ENCODE data around the gene DPP7. TPM values are rescaled to one million over a fixed set of nuclear protein-coding genes. Genes with fewer than 3 reads are reported as not detected.

DPP7 gene
- total RNA-seq, 1 experiment from 2014 or later = 291 TPM

DNA sequence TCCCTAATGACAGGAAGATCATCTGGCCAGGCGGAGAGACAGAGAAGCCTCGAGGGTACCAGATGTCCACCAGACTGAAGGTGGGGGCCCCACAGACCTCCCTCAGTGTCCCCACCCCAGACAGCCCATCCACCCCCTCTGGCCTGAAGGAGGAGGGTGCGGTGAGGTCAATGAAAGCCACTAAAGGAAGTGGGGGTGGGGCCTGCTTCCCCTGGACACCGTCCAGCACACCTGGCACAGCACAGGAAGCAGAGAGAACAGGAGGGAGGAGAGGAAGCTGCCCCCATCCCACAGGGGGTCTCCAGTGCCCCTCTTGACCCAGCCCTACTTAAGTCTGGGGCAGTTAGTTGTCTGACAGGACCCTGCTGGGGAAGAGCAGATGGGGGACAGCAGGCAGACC is 44.1 kb upstream of the DPP7 start:
- Histone ChIP-seq H3K9me3 (ENCODE audit: control insufficient read depth in 1 of 2, insufficient read depth in 1 of 2, low read depth in 1 of 2, low read length in 2 of 2) (no peaks in the 10 kb centered on the region), H3K4me1 (ENCODE audit: control insufficient read depth in 1 of 2, insufficient read depth in 2 of 2, low read length in 2 of 2) (peaks cover 5 to 50% of the 10 kb centered on the region in 2 experiments; a peak in 3 of 4 replicates), H3K9me2 (ENCODE audit: insufficient read depth) (no peaks in the 10 kb centered on the region), H2AFZ (ENCODE audit: low read depth, low read length, poor library complexity, severe bottlenecking) (no peak overlapping the region), H3K9ac (ENCODE audit: low read length) (no peak overlapping the region), H3K27me3 (ENCODE audit: insufficient read depth, low read length) (no peaks in the 10 kb centered on the region), H3K36me3 (ENCODE audit: control insufficient read depth in 1 of 2, insufficient read depth in 2 of 2, low read length in 2 of 2) (no peaks in the 10 kb centered on the region), H3K79me2 (ENCODE audit: insufficient read depth, low read length) (no peaks in the 10 kb centered on the region), H3K4me2 (ENCODE audit: low read length) (0 out of 2 replicates have a peak overlapping the region, but pooled peaks have one; percentile 17), H3K27ac (ENCODE audit: low read depth, low read length) (no peak overlapping the region), H4K20me1 (ENCODE audit: insufficient read depth) (no peaks in the 10 kb centered on the region), H3K4me3 (replicated peaks in 1 of 2; ENCODE audit: low read depth in 1 of 2, low read length in 2 of 2) (no peak overlapping the region)
- no TSS peak for BruUV-seq (replicated peaks)
- TF ChIP-seq, protein P1, sequence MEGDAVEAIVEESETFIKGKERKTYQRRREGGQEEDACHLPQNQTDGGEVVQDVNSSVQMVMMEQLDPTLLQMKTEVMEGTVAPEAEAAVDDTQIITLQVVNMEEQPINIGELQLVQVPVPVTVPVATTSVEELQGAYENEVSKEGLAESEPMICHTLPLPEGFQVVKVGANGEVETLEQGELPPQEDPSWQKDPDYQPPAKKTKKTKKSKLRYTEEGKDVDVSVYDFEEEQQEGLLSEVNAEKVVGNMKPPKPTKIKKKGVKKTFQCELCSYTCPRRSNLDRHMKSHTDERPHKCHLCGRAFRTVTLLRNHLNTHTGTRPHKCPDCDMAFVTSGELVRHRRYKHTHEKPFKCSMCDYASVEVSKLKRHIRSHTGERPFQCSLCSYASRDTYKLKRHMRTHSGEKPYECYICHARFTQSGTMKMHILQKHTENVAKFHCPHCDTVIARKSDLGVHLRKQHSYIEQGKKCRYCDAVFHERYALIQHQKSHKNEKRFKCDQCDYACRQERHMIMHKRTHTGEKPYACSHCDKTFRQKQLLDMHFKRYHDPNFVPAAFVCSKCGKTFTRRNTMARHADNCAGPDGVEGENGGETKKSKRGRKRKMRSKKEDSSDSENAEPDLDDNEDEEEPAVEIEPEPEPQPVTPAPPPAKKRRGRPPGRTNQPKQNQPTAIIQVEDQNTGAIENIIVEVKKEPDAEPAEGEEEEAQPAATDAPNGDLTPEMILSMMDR (IDR thresholded peaks at IDR 0.05 in 2 of 3, conservative IDR thresholded peaks at IDR 0.05 in 1 of 3; ENCODE audit: borderline replicate concordance in 1 of 3, insufficient read depth in 1 of 3, low read depth in 2 of 3, low read length in 2 of 3) = no peak
- TF ChIP-seq ZFX (IDR thresholded peaks at IDR 0.05) = no peak
- no peak for TF ChIP-seq CEBPB (IDR thresholded peaks at IDR 0.05; ENCODE audit: low read depth)
- TF ChIP-seq EZH2 (IDR thresholded peaks at IDR 0.05) = no peak
- TF ChIP-seq SRF (IDR thresholded peaks at IDR 0.05; ENCODE audit: low read depth) = no peak
- TF ChIP-seq, protein P2, sequence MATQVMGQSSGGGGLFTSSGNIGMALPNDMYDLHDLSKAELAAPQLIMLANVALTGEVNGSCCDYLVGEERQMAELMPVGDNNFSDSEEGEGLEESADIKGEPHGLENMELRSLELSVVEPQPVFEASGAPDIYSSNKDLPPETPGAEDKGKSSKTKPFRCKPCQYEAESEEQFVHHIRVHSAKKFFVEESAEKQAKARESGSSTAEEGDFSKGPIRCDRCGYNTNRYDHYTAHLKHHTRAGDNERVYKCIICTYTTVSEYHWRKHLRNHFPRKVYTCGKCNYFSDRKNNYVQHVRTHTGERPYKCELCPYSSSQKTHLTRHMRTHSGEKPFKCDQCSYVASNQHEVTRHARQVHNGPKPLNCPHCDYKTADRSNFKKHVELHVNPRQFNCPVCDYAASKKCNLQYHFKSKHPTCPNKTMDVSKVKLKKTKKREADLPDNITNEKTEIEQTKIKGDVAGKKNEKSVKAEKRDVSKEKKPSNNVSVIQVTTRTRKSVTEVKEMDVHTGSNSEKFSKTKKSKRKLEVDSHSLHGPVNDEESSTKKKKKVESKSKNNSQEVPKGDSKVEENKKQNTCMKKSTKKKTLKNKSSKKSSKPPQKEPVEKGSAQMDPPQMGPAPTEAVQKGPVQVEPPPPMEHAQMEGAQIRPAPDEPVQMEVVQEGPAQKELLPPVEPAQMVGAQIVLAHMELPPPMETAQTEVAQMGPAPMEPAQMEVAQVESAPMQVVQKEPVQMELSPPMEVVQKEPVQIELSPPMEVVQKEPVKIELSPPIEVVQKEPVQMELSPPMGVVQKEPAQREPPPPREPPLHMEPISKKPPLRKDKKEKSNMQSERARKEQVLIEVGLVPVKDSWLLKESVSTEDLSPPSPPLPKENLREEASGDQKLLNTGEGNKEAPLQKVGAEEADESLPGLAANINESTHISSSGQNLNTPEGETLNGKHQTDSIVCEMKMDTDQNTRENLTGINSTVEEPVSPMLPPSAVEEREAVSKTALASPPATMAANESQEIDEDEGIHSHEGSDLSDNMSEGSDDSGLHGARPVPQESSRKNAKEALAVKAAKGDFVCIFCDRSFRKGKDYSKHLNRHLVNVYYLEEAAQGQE (IDR thresholded peaks at IDR 0.05; ENCODE audit: low read depth) = no peak
- POLR2A ChIA-PET = interaction anchor here (0.6 kb wide), 1 partner anchor 26 kb away, joined by 5 read pairs; no protein-coding TSS in a partner anchor
- CTCF ChIA-PET = no interaction called here
- no peak for DNase-seq (ENCODE audit: low read depth, low spot score)
- intact Hi-C loops (cut with micrococcal nuclease) = no loop called here
- ATAC-seq = no peak
- RAD21 ChIA-PET (ENCODE audit: low non-redundant PET in 1 of 2, low total read pairs in 2 of 2, uncharacterized antibody in 2 of 2, unreplicated experiment in 2 of 2) = no interaction called here
